KMS-11 (cell line): ENCODE results near the gene KLHL24.

ENCODE experiments used
- H2AFZ ChIP-seq: fragments of 200-600 bp; sonication (generic); 2 replicates; pipeline ENCODE4 v1.6.1; 2016; ENCODE audit warnings: antibody characterized with exemption, mixed run types, low read depth
- H3K27ac ChIP-seq: fragments of 200-600 bp; sonication (generic); 2 replicates; pipeline ENCODE4 v1.6.1; 2016; ENCODE audit warnings: mild to moderate bottlenecking, mixed run types
- H3K27me3 ChIP-seq: fragments of 200-600 bp; sonication (generic); 2 replicates; pipeline ENCODE4 v1.6.1; 2017; ENCODE audit warnings: mild to moderate bottlenecking, low read depth, mixed run types, moderate library complexity; ENCODE audit not compliant: insufficient read depth
- H3K36me3 ChIP-seq: fragments of 200-600 bp; sonication (generic); 2 replicates; pipeline ENCODE4 v1.6.1; 2017; ENCODE audit warnings: mild to moderate bottlenecking, mixed run types; ENCODE audit not compliant: insufficient read depth
- H3K4me1 ChIP-seq: fragments of 200-600 bp; sonication (generic); 2 replicates; pipeline ENCODE4 v1.6.1; 2016; ENCODE audit warnings: mild to moderate bottlenecking, low read depth, mixed run types; ENCODE audit not compliant: poor library complexity, severe bottlenecking
- H3K4me2 ChIP-seq: fragments of 200-600 bp; sonication (generic); 2 replicates; pipeline ENCODE4 v1.7.0; 2016; ENCODE audit warnings: mild to moderate bottlenecking, mixed run types
- H3K4me3 ChIP-seq: fragments of 200-600 bp; sonication (generic); IDR thresholded peaks from 2 replicates; pipeline ENCODE4 v1.6.1; 2017; ENCODE audit warnings: low read depth, low read length, mixed read lengths; ENCODE audit not compliant: insufficient read depth
- H3K79me2 ChIP-seq: fragments of 200-600 bp; sonication (generic); 2 replicates; pipeline ENCODE4 v1.6.1; 2016; ENCODE audit warnings: low read depth, mixed run types; ENCODE audit not compliant: insufficient read depth
- H3K9ac ChIP-seq: fragments of 200-600 bp; sonication (generic); 2 replicates; pipeline ENCODE4 v1.6.1; 2016; ENCODE audit warnings: mild to moderate bottlenecking, mixed run types
- H4K20me1 ChIP-seq: fragments of 200-600 bp; sonication (generic); 2 replicates; pipeline ENCODE4 v1.6.1; 2016; ENCODE audit warnings: mild to moderate bottlenecking, mixed run types; ENCODE audit not compliant: insufficient read depth
- TF ChIP-seq, protein P1 (sequence below): fragments of 200-600 bp; sonication (generic); conservative IDR thresholded peaks from 2 replicates; pipeline ENCODE4 v1.6.1; 2017; ENCODE audit warnings: low read depth, mild to moderate bottlenecking, antibody characterized with exemption, low read length, moderate library complexity, mixed read lengths

The KLHL24 gene

DNA sequence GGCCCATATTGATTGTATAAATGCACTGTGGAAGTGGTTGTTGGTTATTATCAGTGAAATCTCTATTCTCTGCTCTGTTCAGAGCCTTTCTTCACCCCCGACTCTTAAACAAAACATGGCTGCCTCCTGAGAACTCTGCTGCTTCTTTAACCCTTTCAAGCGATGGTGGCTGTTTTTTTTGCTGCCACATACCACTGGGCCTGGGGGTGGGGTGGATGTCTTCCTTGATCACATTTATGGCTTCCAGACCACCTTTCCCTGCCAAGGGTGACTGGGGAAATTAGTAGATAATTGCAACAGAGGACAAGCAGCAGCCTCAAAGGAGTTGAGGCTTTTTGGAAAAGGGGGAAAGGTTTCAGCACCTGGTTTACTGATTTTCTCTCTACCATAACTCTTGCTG is 94.9 kb downstream of the KLHL24 start:
- no peak overlapping the region for H3K27ac ChIP-seq
- H3K27me3 ChIP-seq, result no peaks in the 10 kb centered on the region
- TF ChIP-seq, protein P1, sequence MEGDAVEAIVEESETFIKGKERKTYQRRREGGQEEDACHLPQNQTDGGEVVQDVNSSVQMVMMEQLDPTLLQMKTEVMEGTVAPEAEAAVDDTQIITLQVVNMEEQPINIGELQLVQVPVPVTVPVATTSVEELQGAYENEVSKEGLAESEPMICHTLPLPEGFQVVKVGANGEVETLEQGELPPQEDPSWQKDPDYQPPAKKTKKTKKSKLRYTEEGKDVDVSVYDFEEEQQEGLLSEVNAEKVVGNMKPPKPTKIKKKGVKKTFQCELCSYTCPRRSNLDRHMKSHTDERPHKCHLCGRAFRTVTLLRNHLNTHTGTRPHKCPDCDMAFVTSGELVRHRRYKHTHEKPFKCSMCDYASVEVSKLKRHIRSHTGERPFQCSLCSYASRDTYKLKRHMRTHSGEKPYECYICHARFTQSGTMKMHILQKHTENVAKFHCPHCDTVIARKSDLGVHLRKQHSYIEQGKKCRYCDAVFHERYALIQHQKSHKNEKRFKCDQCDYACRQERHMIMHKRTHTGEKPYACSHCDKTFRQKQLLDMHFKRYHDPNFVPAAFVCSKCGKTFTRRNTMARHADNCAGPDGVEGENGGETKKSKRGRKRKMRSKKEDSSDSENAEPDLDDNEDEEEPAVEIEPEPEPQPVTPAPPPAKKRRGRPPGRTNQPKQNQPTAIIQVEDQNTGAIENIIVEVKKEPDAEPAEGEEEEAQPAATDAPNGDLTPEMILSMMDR, result no peak
- no peaks in the 10 kb centered on the region for H4K20me1 ChIP-seq
- no peak overlapping the region for H3K4me3 ChIP-seq
- no peak overlapping the region for H3K9ac ChIP-seq
- H2AFZ ChIP-seq, result no peak overlapping the region
- peaks cover 5% of the 10 kb centered on the region; the same call in 1 of the 2 replicates for H3K36me3 ChIP-seq
- no peak overlapping the region for H3K4me2 ChIP-seq
- H3K4me1 ChIP-seq, result no peaks in the 10 kb centered on the region
- H3K79me2 ChIP-seq, result no peaks in the 10 kb centered on the region

DNA sequence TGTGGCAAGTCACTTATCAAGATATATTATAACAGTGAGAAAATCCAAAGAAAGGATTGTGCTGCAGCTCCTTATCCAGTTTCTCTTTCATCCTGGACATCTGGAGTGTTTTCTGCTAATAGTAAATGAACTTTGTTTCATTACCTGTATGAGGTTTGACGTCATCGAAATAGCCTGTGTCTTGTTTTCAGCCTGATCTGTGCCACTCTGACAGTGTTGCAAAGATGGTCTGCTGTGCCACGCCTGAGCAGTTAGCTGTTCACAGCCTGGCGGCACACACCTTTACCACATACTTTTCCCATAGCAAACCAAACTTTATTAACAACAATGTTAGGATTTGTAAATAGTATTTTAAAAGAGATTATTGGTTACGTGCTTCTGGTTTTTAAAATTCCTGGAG is 96.2 kb downstream of the KLHL24 start:
- Histone ChIP-seq H3K9ac (no peak overlapping the region), H3K4me2 (no peak overlapping the region), H4K20me1 (no peaks in the 10 kb centered on the region), H3K36me3 (peaks cover 10% of the 10 kb centered on the region; the same call in 1 of the 2 replicates), H3K4me1 (no peaks in the 10 kb centered on the region), H3K27me3 (no peaks in the 10 kb centered on the region), H2AFZ (no peak overlapping the region), H3K4me3 (no peak overlapping the region), H3K79me2 (no peaks in the 10 kb centered on the region), H3K27ac (no peak overlapping the region)
- TF ChIP-seq, protein P1, result no peak

DNA sequence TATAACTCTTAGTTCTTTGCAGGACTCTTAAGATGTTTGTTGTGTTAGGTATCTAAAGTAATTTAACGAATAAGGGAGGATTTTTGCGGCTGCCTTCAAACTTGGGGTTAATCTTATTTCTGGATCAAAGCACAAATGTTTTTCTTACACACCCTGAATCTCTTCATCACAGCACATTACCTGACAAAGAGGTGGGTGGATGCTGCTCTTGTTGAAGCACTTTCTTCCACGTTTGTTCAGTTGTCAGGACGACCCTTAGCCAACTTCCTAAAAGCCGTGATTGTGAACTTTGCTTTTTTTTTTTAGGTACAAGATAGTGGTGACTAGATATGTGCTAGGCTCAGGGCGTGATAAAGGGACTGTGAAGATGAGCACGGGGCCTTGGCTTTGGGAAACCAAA is 98.1 kb downstream of the KLHL24 start:
- no peaks in the 10 kb centered on the region for H3K4me1 ChIP-seq
- no peak overlapping the region for H3K9ac ChIP-seq
- no peak overlapping the region for H3K4me2 ChIP-seq
- H3K36me3 ChIP-seq, result peaks cover 7% of the 10 kb centered on the region; the same call in 1 of the 2 replicates
- H2AFZ ChIP-seq, result no peak overlapping the region
- H3K27me3 ChIP-seq, result no peaks in the 10 kb centered on the region
- H4K20me1 ChIP-seq, result no peaks in the 10 kb centered on the region
- no peaks in the 10 kb centered on the region for H3K79me2 ChIP-seq
- no peak overlapping the region for H3K27ac ChIP-seq
- no peak overlapping the region for H3K4me3 ChIP-seq
- TF ChIP-seq, protein P1, result no peak
